GM12878 (cell line): ENCODE results near the gene GREB1. TPM values are rescaled to one million over a fixed set of nuclear protein-coding genes. Genes with fewer than 3 reads are reported as not detected.

Experiments
- E2F8 ChIP-seq: fragments of 450-650 bp; IDR thresholded peaks from 2 replicates; pipeline ENCODE4 v1.6.1; 2018; ENCODE audit warnings: mild to moderate bottlenecking, low read depth, moderate library complexity; ENCODE audit not compliant: partially characterized antibody
- EED ChIP-seq: sonication (generic); IDR thresholded peaks from 2 replicates; pipeline ENCODE4 v1.6.1; 2016; ENCODE audit warnings: antibody characterized with exemption, low read depth
- EP300 ChIP-seq, 2 experiments: fragments of 150-350 bp in 1 of 2; IDR thresholded peaks; 2 replicates each; pipeline ENCODE4 v1.6.1; 2011 to 2012; ENCODE audit warnings: low read depth in 2 of 2, low read length in 2 of 2, borderline replicate concordance in 1 of 2, improper control_type of control experiment in 1 of 2, inconsistent platforms in 1 of 2; ENCODE audit not compliant: control insufficient read depth in 1 of 2
- HDAC6 ChIP-seq: fragments of 200-600 bp; sonication (generic); IDR thresholded peaks from one replicate; pipeline ENCODE4 v1.8.0; 2017; ENCODE audit warnings: antibody characterized with exemption; ENCODE audit not compliant: unreplicated experiment
- POLR2AphosphoS2 ChIP-seq: IDR thresholded peaks from 2 replicates; pipeline ENCODE4 v1.6.1; 2011; ENCODE audit warnings: low read depth, mild to moderate bottlenecking, low read length, improper control_type of control experiment, moderate library complexity
- ZBED1 ChIP-seq: IDR thresholded peaks from 2 replicates; pipeline ENCODE4 v1.6.1; 2016; ENCODE audit warnings: borderline replicate concordance
- polyA plus RNA-seq, 11 experiments: library from polyadenylated mRNA; depleted of rRNA in 4 of 11; unstranded in 6 of 11; stranded (reverse) in 5 of 11; fragments of >200 nt; fragmentation: Nextera tagmentation in 4 of 11; fragmentation: Illumina TruSeq in 1 of 11; extraction: Ambion mirVana in 4 of 11; extraction: Trizol in 1 of 11; gene quantifications; 1 replicate in 1 of 11; 2 replicates in 10 of 11; pipeline versions ENCODE4 v1.2.1 to v1.2.3, GENCODE V29; 2011 to 2016; ENCODE audit warnings: inconsistent platforms in 2 of 11, missing spikeins in 2 of 11, low read depth in 1 of 11
- total RNA-seq, 4 experiments: library from RNA; depleted of rRNA in 3 of 4; stranded (reverse); fragments of >200 nt in 3 of 4; fragmentation: Illumina TruSeq in 1 of 4; extraction: Trizol in 1 of 4; gene quantifications; 2 replicates each; pipeline versions ENCODE4 v1.2.1 to v1.2.3, GENCODE V29; 2013 to 2021
- TF ChIP-seq, protein P1 (sequence below): fragments of 450-650 bp; IDR thresholded peaks from 2 replicates; pipeline ENCODE4 v1.6.1; 2017; ENCODE audit warnings: low read depth, mild to moderate bottlenecking, moderate library complexity
- TF ChIP-seq, protein P2 (sequence below): fragments of 150-350 bp; IDR thresholded peaks from 2 replicates; pipeline ENCODE4 v1.6.1; 2014; ENCODE audit warnings: mild to moderate bottlenecking, low read depth, low read length

The GREB1 gene
- total and polyA plus RNA-seq, 10 of the 15 experiments (the other 5 are each of a cell fraction or from before 2014, with no cell fraction given) = 0.09 to 2.1 (median 0.37) TPM; not detected in 1

DNA sequence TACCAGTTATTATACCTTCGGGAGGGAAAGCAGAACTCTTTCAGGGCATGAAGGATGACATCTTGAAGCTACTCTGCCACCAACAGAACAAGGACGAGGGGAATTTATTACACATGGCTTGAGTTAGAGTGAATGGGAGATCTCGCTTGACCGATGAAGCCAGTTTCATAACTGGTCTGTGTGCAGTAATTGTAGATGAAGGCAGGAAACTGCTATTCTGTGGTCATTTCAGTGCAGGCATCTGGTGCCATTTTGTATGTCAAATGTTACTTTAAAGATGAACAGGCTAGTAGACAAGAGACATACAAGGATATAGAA is 20.5 kb downstream of the GREB1 start (continued):
- TF ChIP-seq, protein P1, sequence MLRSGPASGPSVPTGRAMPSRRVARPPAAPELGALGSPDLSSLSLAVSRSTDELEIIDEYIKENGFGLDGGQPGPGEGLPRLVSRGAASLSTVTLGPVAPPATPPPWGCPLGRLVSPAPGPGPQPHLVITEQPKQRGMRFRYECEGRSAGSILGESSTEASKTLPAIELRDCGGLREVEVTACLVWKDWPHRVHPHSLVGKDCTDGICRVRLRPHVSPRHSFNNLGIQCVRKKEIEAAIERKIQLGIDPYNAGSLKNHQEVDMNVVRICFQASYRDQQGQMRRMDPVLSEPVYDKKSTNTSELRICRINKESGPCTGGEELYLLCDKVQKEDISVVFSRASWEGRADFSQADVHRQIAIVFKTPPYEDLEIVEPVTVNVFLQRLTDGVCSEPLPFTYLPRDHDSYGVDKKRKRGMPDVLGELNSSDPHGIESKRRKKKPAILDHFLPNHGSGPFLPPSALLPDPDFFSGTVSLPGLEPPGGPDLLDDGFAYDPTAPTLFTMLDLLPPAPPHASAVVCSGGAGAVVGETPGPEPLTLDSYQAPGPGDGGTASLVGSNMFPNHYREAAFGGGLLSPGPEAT = no peak
- TF ChIP-seq EED = no peak
- no peak for TF ChIP-seq EP300 (IDR thresholded peaks at IDR 0.05; ENCODE audit: borderline replicate concordance in 1 of 2, control insufficient read depth in 1 of 2, low read depth in 2 of 2, low read length in 2 of 2)
- no peak for TF ChIP-seq HDAC6
- no peak for TF ChIP-seq E2F8
- TF ChIP-seq, protein P2, sequence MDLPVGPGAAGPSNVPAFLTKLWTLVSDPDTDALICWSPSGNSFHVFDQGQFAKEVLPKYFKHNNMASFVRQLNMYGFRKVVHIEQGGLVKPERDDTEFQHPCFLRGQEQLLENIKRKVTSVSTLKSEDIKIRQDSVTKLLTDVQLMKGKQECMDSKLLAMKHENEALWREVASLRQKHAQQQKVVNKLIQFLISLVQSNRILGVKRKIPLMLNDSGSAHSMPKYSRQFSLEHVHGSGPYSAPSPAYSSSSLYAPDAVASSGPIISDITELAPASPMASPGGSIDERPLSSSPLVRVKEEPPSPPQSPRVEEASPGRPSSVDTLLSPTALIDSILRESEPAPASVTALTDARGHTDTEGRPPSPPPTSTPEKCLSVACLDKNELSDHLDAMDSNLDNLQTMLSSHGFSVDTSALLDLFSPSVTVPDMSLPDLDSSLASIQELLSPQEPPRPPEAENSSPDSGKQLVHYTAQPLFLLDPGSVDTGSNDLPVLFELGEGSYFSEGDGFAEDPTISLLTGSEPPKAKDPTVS = no peak
- TF ChIP-seq POLR2AphosphoS2 = no peak
- no peak for TF ChIP-seq ZBED1
